GM19240 (cell line): ENCODE measurements around the gene C19orf81.
A peak's percentile ranks its signal among the peaks of the same experiment; 100 is the strongest.
"Not testable (repeated sequence)": the region's sequence is repeated elsewhere in the genome, so short reads cannot be mapped to it uniquely, and the experiment has no call there.

Experiments
- DNase-seq: peaks from one replicate; pipeline ENCODE4 v3.0.0; 2011; ENCODE audit warnings: low spot score; ENCODE audit not compliant: insufficient read length

The C19orf81 gene

DNA sequence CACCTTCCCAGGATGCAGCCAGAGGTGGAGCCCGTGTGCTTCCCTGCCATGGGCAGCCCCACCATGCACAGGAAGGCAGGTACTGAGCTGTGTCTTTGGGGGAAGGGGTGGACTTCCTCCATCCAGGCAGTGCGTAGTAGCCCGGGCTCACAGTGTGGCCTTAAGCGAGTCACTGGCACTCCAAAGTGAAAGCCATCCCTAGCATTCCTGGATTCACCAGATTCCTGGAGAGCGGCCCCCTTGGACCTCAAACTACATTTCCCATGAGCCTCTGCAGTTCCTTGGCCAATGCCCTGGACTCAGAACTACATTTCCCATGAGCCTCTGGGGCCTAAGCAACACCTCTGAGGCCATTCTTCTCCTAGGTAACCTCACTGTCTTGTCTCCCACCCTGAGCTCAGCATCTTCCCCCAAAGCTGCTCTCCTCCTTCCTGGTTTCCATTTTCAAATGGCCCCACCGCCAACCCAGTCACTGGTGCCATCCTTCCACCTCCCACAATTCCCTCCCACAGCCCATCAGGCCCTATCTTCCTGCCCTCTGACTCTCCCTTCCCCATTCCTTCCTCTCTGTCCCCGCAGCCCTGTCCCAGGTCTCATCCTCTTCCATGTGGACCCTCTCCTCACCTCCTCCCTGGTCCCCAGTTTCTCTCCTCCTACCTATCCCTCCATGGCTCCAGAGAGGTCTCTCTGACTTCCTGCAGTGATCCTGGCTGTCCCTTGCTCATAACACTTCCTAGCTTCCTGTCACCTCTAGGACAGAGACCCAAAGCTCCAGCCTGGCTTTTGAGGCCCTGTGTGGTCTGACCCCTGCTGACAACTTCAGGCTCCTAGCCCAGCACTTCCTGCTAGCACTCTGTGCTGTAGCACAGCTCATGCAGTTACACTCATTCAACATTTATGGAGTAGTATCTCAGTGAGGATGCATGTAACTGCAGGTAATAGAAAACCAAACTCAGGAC is at the start of gene C19orf81:
TSS of gene C19orf81 (plus strand) at position 13 of the 959 bp plus-strand sequence. CDS start at position 13, 0 bp downstream.
- DNase-seq: no peak

DNA sequence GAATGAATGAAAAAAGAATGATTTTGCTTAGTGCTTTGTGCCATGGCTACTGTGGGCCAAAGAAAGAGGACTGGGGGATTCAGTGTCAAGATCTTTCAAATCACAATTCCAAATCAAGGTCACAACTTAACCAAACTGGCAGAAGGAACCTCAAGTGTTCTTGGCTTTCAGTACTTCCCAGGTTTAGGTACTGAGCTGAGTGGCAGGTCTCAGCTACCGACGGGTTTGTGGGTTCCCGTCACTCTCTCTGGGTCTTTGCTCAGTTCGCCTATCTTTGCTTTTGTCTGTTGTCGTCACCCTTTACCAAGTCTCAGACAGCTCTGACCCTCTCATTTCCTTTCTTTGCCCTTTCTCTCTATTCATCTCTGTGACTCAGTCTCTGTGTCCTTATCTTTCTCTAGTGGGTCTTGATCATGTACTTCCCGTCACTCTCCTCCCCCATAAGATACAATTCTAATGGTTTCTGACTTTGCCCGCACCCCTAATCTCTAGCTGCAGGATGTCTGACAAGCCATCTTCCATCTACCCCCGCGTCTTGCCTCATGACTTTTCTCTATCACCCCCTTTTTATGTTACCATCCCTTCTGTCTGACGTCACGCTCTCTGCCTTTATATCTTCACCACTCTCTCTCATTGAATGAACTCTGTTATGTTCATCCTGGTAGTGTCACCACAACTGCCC is 47.7 kb upstream of the C19orf81 start:
- no peak for DNase-seq

DNA sequence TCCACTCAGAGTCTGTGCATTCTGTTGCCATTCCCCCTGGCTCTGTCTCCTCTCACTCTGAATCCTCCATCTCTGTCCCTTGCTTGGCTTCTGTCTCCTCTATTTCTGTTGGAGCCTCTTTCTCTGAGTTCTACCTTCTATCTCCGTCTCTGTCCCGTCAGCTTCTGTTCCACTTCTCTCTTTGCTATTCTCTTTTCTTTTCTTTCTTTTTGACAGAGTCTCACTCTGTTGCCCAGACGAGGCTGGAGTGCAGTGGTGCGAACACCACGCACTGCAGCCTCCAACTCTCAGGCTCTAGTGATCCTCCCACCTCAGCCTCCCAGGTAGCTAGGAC is 47.2 kb upstream of the C19orf81 start:
- DNase-seq: no peak

DNA sequence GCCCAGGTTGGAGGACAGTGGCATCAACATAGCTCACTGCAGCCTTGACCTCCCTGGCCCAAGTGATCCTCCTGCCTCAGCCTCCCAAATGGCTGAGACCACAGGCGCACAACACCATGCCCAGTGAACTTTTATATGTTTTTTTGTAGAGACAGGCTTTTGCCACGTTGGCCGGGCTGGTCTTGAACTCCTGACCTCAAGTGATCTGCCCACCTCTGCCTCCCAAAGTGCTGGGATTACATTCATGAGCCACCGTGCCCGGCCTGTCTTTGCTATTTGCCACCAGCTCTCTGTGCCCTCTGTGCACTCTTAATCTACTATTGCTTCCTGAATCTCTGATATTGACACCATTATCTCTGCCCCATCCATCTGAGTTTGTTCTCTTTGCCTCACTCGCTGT is 46.7 kb upstream of the C19orf81 start:
- no peak for DNase-seq

DNA sequence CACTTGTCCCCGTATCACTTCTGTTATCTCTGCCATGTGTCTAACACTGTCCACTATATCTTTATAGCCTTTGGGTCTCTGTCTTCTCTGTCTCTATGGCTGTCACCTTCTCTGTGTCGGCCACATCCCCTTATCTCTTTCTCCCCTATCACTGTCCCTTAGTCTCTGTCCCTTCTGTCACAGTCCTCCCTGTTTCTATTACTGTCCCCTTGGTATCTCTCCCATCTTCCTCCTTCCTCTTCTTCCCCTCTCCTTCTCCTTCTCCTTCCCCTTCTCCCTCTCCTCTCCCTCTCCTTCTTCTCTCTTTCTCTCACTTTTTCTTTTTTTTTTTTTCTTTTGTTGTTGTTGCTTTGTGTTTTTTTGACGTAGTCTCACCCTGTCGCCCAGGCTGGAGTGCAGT is 46.3 kb upstream of the C19orf81 start:
- no peak for DNase-seq

DNA sequence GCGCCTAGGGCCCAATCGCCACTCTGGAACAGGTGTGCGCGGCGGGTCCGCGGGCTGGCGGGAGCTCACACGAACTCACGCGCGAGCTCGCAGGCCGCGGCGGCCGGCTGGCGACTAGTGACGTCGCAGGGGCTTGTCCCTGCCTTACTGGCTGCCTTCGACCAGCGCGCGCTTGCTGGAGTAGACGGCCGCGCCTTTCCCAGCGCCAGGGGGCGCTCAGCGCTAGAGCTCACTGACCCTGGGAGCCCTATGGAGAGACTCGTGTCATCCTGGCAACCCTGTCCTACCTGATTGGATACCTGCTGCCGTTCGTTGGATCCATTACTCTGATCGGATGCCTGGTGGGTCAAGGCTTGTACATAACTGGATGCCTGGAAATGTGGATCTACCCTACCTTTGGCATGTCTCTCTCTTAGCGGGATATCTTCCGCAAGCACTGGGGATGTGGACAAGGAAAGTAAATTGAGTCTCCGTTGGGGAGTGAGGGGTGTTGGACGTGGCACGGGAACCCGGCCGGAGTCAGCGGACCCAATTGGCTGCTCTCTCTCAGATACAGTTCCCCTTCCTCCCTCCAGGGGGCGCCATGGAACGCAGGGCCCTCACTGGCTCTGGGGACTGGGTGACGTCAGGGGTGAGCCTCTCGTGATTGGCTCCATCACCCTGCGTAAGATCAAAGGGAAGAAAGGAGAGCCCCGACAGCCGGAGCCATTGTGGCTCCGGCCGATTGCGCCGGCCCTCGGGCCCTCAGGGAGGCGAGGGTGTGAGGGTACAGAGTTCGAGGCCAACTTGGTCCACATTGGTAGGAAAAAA is 44.8 kb upstream of the C19orf81 start:
- DNase-seq: not testable (repeated sequence)

DNA sequence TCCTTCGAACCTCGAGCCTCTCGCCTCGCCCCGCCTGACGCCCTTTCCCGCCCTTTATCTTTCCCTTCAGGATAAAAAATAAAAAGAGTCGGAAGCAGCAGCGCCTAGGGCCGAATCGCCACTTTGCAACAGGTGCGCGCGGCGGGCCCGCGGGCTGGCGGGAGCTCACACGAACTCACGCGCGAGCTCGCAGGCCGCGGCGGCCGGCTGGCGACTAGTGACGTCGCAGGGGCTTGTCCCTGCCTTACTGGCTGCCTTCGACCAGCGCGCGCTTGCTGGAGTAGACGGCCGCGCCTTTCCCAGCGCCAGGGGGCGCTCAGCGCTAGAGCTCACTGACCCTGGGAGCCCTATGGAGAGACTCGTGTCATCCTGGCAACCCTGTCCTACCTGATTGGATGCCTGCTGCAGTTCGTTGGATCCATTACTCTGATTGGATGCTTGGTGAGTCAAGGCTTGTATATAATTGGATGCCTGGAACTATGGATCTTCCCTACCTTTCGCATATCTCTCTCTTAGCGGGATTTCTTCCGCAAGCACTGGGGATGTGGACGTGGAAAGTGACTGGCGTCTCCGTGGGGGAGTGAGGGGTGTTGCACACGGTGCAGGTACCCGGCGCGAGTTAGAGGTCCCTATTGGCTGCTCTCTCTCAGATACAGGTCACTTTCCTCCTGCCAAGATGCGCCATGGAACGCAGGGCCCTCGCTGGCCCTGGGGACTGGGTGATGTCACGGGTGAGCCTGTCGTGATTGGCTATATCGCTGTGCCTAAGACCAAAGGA is 43.0 kb upstream of the C19orf81 start:
- DNase-seq: not testable (repeated sequence)

DNA sequence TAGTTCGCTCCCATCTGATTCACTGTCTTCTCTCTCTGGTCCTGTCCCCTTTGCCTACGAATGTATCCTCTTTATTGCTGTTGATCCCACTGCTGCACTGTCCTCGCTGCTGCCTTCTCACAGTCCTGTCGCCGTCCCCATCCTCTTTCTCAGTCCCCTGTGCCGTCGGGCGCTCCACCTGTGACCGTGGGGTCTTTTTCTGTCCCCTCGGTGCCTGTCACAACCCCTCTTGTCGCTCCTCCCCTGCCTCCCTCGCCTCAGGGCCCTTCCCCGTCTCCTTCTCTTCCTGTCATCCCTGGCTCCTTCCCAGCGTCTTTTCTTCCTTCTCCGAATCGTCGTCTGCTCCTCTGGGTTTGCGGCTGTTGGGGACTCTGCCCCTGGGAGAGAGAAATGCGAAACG is 41.9 kb upstream of the C19orf81 start:
- DNase-seq: no peak

DNA sequence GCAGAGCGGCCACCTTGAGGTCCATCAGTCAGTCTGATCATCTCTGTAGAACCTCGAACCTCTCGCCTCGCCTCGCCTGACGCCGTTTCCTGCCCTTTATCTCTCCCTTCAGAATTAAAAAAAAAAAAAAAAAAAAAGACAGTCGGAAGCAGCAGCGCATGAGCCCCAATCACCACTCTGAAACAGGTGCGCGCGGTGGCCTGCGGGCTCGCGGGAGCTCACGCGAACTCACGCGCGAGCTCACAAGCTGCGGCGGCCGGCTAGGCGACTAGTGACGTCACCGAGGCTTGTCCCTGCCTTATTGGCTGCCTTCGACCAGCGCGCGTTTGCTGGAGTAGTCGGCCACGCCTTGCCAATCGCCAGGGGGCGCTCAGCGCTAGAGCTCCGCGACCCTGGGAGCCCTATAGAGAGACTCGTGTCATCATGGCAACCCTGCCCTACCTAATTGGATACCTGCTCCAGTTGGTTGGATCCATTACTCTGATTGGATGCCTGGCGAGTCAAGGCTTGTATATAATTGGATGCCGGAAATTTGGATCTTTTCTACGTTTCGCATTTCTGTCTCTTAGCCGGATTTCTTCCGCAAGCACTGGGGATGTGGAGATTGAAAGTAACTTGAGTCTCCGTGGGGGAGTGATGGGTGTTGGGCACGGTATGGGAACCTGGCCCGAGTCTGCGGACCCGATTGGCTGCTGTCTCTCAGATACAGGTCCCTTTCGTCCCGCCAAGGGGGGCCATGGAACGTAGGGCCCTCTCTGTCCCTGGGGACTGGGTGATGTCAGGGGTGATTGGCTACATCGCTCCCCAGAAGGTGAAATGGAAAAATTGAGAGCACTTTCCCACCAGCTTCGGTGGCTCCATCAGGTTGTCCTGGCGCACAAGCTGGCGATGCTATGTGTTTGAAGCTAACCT is 41.1 kb upstream of the C19orf81 start:
- peak; percentile 67 for DNase-seq

DNA sequence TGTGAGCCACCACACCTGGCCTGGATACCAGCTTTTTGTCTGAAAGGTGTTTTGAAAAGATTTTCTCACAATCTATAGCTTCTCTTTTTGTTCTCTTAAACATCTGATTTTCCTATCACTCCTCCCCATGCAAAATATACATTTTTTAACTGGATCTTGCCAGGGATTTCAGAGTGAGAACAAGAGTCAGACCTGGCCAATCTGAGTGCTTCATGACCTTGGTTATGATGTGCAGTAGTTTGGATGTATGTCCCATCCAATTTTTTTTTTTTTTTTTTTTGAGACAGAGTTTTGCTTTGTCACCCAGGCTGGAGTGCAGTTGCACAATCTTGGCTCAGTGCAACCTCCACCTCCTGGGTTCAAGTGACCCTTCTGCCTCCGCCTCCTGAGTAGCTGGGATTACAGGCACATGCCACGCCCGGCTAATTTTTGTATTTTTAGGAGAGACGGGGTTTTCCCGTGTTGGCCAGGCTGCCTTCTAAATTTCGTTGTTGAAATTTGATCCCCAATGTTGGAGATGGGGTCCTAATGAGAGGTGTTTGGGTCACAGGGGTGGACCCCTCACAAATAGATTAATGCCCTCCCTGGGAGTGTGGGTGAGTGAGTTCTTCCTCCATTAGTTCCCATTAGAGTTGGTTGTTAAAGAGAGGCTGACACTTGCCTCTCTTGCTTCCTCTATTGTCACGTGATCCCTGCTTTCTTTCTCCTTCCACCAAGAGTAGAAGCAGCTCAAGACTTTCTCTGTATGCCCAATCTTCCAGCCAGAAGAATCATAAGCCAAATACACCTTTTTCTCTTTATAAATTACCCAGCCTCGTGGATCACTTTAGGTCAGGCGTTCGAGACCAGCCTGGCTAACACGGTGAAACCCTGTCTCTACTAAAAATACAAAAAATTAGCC is 36.5 kb upstream of the C19orf81 start:
- not testable (repeated sequence) for DNase-seq

DNA sequence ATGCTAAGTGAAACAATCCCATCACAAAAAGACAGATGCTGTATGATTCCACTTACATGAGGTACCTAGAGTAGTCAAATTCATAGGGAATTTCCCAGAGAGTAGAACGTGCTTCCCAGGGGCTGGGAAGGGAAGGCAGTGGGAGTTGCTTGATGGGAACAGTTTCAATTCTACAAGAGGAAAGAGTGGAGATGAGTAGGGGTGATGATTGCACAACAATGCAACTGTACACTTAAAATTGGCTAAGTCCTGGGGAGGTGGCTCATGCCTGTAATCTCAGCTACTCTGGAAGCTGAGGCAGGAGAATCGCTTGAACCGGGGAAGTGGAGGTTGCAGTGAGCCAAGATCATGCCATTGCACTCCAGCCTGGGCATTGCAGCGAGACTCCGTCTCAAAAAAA is 30.9 kb upstream of the C19orf81 start:
- not testable (repeated sequence) for DNase-seq

DNA sequence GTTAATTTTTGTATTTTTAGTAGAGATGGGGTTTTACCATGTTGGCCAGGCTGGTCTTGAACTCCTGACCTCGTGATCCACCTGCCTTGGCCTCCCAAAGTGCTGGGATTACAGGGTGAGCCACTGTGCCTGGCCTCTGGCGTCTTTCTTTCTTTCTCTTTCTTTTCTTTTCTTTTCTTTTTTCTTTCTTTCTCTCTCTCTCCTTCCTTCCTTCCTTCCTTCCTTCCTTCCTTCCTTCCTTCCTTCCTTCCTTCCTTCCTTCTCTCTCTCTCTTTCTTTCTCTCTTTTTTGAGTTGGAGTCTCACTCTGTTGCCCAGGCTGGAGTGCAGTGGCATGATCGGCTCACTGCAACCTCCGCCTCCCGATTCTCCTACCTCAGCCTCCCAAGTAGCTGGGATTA is 30.1 kb upstream of the C19orf81 start:
- DNase-seq: not testable (repeated sequence)

DNA sequence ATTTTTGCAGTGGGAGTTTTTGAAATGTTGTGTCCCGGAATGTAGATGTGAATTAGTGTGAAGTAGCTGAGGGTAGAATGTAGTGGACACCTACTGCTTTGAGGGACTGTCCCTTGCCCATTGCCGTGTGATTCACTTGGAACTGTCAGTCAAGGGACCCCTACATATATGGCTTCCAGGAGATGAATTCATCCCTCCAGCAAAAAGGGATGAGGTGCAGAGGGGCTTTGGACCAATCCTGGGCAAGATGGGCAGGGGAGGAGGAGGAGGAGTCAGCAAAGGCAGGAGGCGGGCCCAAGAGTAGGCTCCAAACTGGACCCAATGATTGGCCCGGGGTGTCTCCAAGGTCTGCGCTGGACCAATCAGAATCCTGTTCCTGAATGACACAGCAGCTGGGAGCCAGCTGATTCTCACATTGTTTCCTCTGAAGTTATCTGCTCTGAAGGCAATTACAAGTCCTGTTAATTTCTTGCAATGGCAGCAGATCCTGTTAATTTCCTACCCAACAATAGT is 28.8 kb upstream of the C19orf81 start:
- DNase-seq: not testable (repeated sequence)

DNA sequence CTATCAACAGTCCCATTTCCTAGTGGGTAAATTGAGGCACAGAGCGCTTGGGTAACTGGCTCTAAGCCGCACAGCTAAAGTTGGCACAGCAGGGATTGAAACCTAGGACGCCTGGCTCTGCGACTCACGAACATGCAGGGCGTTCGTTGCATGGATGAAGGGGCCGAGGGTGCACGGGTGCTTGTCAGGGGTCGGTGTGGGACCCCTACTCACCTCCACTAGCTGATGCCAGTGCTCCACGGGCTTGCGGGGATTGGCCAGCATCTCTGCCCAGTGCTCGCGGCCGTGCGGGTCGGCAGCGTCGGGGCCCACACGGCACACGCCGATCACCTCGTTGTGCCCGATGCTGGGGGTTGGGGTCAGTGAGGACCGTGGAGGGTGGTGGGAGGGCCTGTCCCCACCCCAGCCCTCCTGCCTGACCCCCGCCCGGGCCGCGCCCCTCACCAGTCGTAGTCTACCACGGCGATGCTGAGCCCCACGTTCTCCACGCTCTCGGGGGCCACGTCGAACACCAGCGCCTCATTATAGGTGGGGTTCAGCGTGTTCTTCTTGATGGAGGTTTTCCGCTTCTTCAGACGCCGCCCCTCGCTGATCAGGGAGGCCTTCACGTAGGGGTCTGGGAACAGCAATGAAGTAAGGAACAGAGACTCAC is 24.2 kb upstream of the C19orf81 start:
- no peak for DNase-seq

DNA sequence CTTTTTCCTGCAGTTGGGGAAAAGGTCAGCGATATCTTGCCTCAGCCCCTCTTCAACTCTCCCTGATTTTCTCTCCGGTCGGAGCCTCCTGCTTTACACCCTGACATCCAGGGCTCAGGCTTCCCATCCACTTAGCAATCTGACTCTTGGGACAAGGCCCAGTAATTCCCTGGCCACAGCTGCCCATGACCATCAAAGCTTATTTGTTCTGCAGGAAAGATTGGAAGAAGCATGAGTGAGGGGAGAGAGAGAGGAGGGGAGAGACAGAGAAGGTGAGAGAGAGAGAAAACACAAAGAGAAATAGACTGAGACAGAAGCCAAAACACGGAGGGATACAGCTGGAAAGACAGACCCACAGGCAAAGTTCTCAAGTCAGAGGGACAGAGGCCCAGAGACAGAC is 23.2 kb upstream of the C19orf81 start:
- DNase-seq: no peak

DNA sequence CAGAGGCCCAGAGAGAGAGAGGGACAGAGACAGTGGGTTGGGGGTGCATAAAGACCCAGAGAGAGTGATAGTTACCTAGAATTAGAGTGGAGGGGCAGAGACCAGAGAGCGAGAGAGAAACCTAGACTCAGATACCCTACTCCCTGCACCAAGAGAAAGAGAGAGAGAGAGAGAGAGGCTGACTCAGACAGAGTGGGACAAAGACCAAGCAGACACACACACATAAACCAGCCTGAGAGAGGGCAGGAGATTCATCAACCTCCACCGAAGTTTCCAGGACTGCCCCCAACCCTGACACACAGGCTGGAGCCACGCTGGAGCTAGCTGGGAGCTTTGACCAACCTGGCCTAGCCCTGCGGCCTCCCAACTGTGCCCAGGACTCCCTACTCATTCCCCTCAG is 22.4 kb upstream of the C19orf81 start:
- DNase-seq: no peak

DNA sequence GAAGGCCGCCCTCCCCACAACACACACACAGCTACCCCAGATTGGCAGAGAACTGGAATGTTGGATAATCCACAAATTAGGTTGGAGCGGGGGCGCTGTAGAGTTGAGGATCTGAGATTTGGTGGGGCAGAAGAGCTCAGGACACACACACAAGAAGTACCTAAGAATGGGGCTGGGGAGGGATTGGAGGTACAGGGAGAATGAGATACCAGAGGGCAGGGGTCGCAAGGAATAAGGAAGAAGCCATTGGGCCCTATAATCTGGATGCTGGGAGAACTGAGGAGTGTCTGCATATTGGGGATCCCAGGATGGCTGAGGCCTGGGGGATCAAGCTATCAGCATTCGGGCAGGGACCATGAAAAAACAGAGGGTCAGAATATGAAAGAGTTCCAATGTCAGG is 21.1 kb upstream of the C19orf81 start:
- no peak for DNase-seq

DNA sequence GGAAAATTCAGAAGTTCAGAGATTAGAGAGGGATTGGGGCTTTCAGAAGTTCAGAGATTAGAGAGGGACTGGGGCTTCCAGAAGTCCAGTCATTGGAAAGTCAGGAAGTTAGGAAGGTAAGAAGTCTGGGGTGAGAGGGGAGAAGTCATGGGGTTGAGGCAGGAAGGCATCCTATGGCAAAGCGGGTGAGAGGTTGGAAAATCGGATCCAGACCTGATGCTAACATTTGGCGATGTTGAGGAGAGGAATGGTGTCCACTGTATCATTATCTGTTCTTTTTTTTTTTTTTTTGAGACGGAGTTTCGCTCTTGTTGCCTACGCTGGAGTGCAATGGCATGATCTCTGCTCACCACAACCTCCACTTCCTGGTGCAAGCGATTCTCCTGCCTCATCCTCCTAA is 20.7 kb upstream of the C19orf81 start:
- DNase-seq: no peak
